RWPE2 (cell line): ENCODE measurements around the gene SLC4A1.

Experiments used
- ATAC-seq: fragments of 200-7000 bp; cut with Tn5 transposase; 3 replicates; pipeline ENCODE4 v1.9.1; 2021; ENCODE audit warnings: low read depth
- DNase-seq: peaks from one replicate; pipeline ENCODE4 v3.0.0-alpha.2; 2020; ENCODE audit warnings: low spot score
- H3K27ac ChIP-seq: fragments of 450-650 bp; 2 replicates; pipeline ENCODE4 v1.5.1; 2017; ENCODE audit warnings: mild to moderate bottlenecking; ENCODE audit not compliant: poor library complexity, severe bottlenecking
- H3K27me3 ChIP-seq: fragments of 250-450 bp; sonication (Bioruptor Pico); 2 replicates; pipeline ENCODE4 v1.5.1; 2021; ENCODE audit warnings: mild to moderate bottlenecking, moderate library complexity; ENCODE audit not compliant: insufficient read depth, poor library complexity, severe bottlenecking
- H3K36me3 ChIP-seq: fragments of 250-450 bp; sonication (Bioruptor Pico); 2 replicates; pipeline ENCODE4 v1.5.1; 2020; ENCODE audit warnings: low read depth, mild to moderate bottlenecking, moderate library complexity
- H3K4me1 ChIP-seq: fragments of 250-450 bp; sonication (Bioruptor Pico); 2 replicates; pipeline ENCODE4 v1.5.1; 2021; ENCODE audit warnings: mild to moderate bottlenecking, moderate library complexity; ENCODE audit not compliant: insufficient read depth, poor library complexity, severe bottlenecking
- H3K4me3 ChIP-seq: fragments of 250-450 bp; sonication (Bioruptor Pico); 2 replicates; pipeline ENCODE4 v1.5.1; 2021; ENCODE audit warnings: mild to moderate bottlenecking, moderate library complexity; ENCODE audit not compliant: severe bottlenecking
- H3K9me3 ChIP-seq: fragments of 250-450 bp; sonication (Bioruptor Pico); 2 replicates; pipeline ENCODE4 v1.5.1; 2021; ENCODE audit warnings: mild to moderate bottlenecking, moderate library complexity; ENCODE audit not compliant: severe bottlenecking
- CTCF ChIP-seq: fragments of 450-650 bp; IDR thresholded peaks from one replicate; pipeline ENCODE4 v1.5.1; 2017; ENCODE audit warnings: mild to moderate bottlenecking, moderate library complexity; ENCODE audit not compliant: poor library complexity, severe bottlenecking

SLC4A1 gene

DNA sequence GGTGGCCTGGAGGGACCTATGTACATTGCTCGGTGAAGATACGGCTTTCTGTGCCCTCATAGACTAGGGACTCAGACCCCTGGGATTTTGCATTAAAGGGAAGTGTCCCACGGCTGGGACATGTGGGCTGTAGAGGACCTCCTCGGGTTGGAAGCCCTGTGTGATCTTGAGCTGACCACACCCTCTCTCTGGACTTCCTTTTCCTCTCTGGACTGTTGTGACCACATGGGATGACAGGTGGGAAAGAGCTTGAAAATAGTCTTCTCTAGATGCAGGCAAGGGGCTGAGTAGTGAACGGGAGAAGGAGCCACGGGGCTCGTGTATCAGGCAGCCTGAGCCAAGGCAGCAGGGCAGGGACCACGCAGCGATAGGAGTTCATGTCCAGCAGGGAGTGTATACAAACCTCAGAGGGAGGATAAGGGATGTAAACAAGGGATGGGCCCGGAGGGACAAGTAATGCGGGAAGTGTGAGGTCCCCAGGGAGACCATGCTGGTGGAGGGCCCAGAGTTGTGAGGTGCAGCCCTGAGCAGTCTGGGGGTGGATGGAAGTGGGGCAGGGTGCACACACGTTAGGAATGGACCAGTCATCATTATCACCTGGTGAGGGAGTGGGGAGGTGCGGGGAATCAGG, 4.5 kb upstream of the SLC4A1 start:
- no peaks in the 10 kb centered on the region for H3K4me1 ChIP-seq
- ATAC-seq, result 0 out of 3 replicates have a peak, but pooled peaks have one; percentile 17
- TF ChIP-seq CTCF, result no peak
- no peak overlapping the region for H3K4me3 ChIP-seq
- H3K27me3 ChIP-seq, result no peaks in the 10 kb centered on the region
- H3K36me3 ChIP-seq, result no peaks in the 10 kb centered on the region
- no peak for DNase-seq
- H3K27ac ChIP-seq, result no peak overlapping the region
- no peaks in the 10 kb centered on the region for H3K9me3 ChIP-seq

DNA sequence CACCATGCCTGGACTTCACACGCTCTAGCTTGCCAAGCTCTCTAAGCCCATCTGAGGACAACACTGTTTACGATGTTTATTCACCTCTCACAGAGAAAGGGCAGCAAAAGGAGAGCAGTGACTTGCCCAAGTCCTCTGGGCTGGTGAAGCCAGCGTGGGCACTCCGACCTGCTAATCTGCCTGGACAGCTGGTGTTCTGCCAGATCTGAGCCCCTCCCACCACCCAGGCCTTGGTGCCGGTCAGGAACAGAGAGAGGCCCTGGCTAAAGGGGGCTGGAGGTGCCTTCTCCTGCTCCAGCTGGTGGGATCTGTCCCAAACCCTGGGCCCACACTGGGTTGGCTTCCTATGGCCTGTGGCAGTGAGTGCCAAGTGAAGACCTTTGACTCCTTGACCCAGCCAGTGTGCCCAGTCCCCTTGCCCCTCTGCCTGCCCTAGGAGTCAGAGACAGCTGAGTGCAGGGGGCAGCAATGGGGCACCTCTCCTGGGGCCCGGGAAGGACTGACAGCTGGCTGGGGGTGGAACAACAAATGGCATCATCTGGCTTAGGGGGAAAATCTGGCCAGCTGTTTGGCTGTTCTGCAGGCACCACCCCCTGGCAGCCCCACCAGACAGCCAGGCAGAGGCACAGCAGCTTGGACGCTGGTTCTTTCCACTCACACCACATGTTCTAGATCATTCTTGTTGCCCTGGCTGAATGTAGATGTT, 1.8 kb upstream of the SLC4A1 start:
- no peak for TF ChIP-seq CTCF
- no peaks in the 10 kb centered on the region for H3K4me1 ChIP-seq
- H3K9me3 ChIP-seq, result no peaks in the 10 kb centered on the region
- no peak overlapping the region for H3K4me3 ChIP-seq
- H3K27me3 ChIP-seq, result no peaks in the 10 kb centered on the region
- no peak for DNase-seq
- no peak overlapping the region for H3K27ac ChIP-seq
- ATAC-seq, result no peak
- no peaks in the 10 kb centered on the region for H3K36me3 ChIP-seq

DNA sequence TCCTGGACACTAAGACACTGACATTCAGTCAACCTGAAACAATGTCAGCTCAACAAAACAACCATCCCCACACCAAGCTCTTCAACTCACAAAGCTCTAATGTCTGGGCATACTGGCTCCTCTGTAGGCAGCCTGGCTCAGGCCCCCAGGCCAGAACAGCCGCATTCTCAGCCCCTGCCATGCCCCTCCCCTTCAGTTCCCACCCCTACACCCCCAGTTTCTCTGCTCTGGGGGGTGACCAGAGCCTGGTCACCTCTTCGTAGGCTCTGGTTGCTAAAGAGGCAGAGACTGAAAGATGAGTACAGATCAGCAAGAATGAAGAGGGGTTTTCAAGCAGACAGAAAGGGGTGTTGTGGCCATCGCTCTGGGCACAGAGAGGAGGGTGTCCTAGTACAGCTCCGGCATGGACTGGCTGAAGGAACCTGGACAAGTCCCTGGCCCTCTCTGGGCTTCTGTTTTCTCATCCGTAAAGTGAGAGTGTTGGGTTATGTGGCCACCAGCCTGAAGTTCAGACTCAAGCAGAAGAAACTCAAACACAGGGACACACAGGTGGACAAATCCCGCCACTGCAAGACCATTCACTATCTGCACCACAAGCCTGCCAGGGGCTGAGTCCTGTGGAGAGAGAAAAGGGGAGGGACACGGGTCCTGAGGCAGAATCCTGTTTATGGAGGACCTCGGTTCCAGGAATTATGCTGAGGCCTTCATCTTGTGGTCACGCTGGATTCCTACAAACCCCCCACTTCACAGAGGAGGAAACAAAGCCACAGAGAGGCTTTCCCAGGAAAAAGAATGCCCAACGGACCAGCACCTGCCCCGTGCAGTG, 987 bp upstream of the SLC4A1 start:
- no peaks in the 10 kb centered on the region for H3K9me3 ChIP-seq
- no peak for ATAC-seq
- no peaks in the 10 kb centered on the region for H3K4me1 ChIP-seq
- no peaks in the 10 kb centered on the region for H3K36me3 ChIP-seq
- no peaks in the 10 kb centered on the region for H3K27me3 ChIP-seq
- no peak for TF ChIP-seq CTCF
- H3K4me3 ChIP-seq, result no peak overlapping the region
- no peak overlapping the region for H3K27ac ChIP-seq
- no peak for DNase-seq

DNA sequence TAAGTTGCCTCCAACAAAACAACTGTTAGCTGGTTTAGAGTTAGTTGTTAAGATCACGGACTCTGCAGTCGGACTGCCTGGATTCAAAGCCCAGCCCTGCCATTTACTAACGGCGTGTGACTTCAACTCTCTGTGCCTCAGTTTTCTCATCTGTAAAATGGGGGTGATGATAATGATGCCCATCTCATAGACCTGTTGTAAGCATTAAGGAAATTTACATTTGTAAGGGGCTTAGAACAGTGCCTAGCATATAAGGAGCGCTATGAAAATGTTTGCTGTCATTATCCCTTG, 825 bp downstream of the SLC4A1 start:
- Histone ChIP-seq H3K36me3 (no peaks in the 10 kb centered on the region), H3K27me3 (no peaks in the 10 kb centered on the region)

More for the DNA sequence above, 825 bp downstream of the SLC4A1 start:
- TF ChIP-seq CTCF, result no peak
- no peak overlapping the region for H3K27ac ChIP-seq
- H3K4me1 ChIP-seq, result no peaks in the 10 kb centered on the region
- H3K9me3 ChIP-seq, result no peaks in the 10 kb centered on the region
- no peak overlapping the region for H3K4me3 ChIP-seq
- ATAC-seq (no peak), DNase-seq (no peak)
